GM12878 (cell line): Measurements from ENCODE around the gene GDI2. TPM values are rescaled to one million over a fixed set of nuclear protein-coding genes. Genes with fewer than 3 reads are reported as not detected.

ENCODE experiments used
- E2F8 ChIP-seq: fragments of 450-650 bp; IDR thresholded peaks from 2 replicates; pipeline ENCODE4 v1.6.1; 2018; ENCODE audit warnings: mild to moderate bottlenecking, low read depth, moderate library complexity; ENCODE audit not compliant: partially characterized antibody
- ESRRA ChIP-seq: IDR thresholded peaks from 2 replicates; pipeline ENCODE4 v1.6.1; 2012; ENCODE audit warnings: mild to moderate bottlenecking, low read length, improper control_type of control experiment
- IKZF2 ChIP-seq, 2 experiments: fragments of 450-650 bp; IDR thresholded peaks; 2 replicates each; pipeline ENCODE4 v1.6.1; 2017; ENCODE audit warnings: mild to moderate bottlenecking in 2 of 2, moderate library complexity in 2 of 2
- JUNB ChIP-seq: IDR thresholded peaks from 2 replicates; pipeline ENCODE4 v1.6.1; 2016; ENCODE audit warnings: antibody characterized with exemption, mild to moderate bottlenecking
- MEF2B ChIP-seq: fragments of 450-650 bp; IDR thresholded peaks from 2 replicates; pipeline ENCODE4 v1.6.1; 2018; ENCODE audit warnings: mild to moderate bottlenecking, moderate library complexity; ENCODE audit not compliant: partially characterized antibody, poor library complexity, severe bottlenecking
- MYC ChIP-seq: IDR thresholded peaks from 2 replicates; pipeline ENCODE4 v1.6.1; 2011; ENCODE audit warnings: mild to moderate bottlenecking, low read length, moderate library complexity, inconsistent platforms; ENCODE audit not compliant: insufficient read depth, insufficient replicate concordance, insufficient read length, severe bottlenecking
- NKRF ChIP-seq: fragments of 450-650 bp; conservative IDR thresholded peaks from 2 replicates; pipeline ENCODE4 v1.6.1; 2017; ENCODE audit warnings: mild to moderate bottlenecking, moderate library complexity
- PAX8 ChIP-seq: fragments of 450-650 bp; IDR thresholded peaks from 2 replicates; pipeline ENCODE4 v1.6.1; 2017; ENCODE audit warnings: mild to moderate bottlenecking, moderate library complexity
- POU2F2 ChIP-seq: IDR thresholded peaks from 3 replicates; pipeline ENCODE4 v1.6.1; 2011; ENCODE audit warnings: low read depth, mild to moderate bottlenecking, low read length, borderline replicate concordance
- RELA ChIP-seq: fragments of 450-650 bp; IDR thresholded peaks from 2 replicates; pipeline ENCODE4 v1.8.0; 2014; ENCODE audit warnings: borderline replicate concordance; ENCODE audit not compliant: partially characterized antibody
- SMAD1 ChIP-seq: fragments of 450-650 bp; IDR thresholded peaks from 2 replicates; pipeline ENCODE4 v1.6.1; 2018; ENCODE audit warnings: mild to moderate bottlenecking, low read depth; ENCODE audit not compliant: partially characterized antibody
- SMC3 ChIP-seq: IDR thresholded peaks from 2 replicates; pipeline ENCODE4 v1.6.1; 2011; ENCODE audit warnings: low read length, improper control_type of control experiment, borderline replicate concordance
- SP1 ChIP-seq: IDR thresholded peaks from one replicate; pipeline ENCODE4 v1.6.1; 2011; ENCODE audit warnings: low read depth, low read length
- SREBF2 ChIP-seq: IDR thresholded peaks from 2 replicates; pipeline ENCODE4 v1.6.1; 2012; ENCODE audit warnings: mild to moderate bottlenecking, low read length
- STAT1 ChIP-seq: fragments of 450-650 bp; conservative IDR thresholded peaks from 2 replicates; pipeline ENCODE4 v1.6.1; 2014; ENCODE audit warnings: antibody characterized with exemption, mild to moderate bottlenecking
- ZNF217 ChIP-seq: fragments of 450-650 bp; IDR thresholded peaks from 2 replicates; pipeline ENCODE4 v1.6.1; 2017; ENCODE audit warnings: antibody characterized with exemption, mild to moderate bottlenecking
- ZNF274 ChIP-seq: IDR thresholded peaks from one replicate; pipeline ENCODE4 v1.8.0; 2011; ENCODE audit not compliant: insufficient read length, insufficient read depth
- ZSCAN29 ChIP-seq: fragments of 450-650 bp; IDR thresholded peaks from 2 replicates; pipeline ENCODE4 v1.6.1; 2017; ENCODE audit warnings: mild to moderate bottlenecking, moderate library complexity
- polyA plus RNA-seq, 11 experiments: library from polyadenylated mRNA; depleted of rRNA in 4 of 11; unstranded in 6 of 11; stranded (reverse) in 5 of 11; fragments of >200 nt; fragmentation: Nextera tagmentation in 4 of 11; fragmentation: Illumina TruSeq in 1 of 11; extraction: Ambion mirVana in 4 of 11; extraction: Trizol in 1 of 11; gene quantifications; 1 replicate in 1 of 11; 2 replicates in 10 of 11; pipeline versions ENCODE4 v1.2.1 to v1.2.3, GENCODE V29; 2011 to 2016; ENCODE audit warnings: inconsistent platforms in 2 of 11, missing spikeins in 2 of 11, low read depth in 1 of 11
- total RNA-seq, 4 experiments: library from RNA; depleted of rRNA in 3 of 4; stranded (reverse); fragments of >200 nt in 3 of 4; fragmentation: Illumina TruSeq in 1 of 4; extraction: Trizol in 1 of 4; gene quantifications; 2 replicates each; pipeline versions ENCODE4 v1.2.1 to v1.2.3, GENCODE V29; 2013 to 2021
- TF ChIP-seq, protein P1 (sequence below): fragments of 450-650 bp; IDR thresholded peaks from 2 replicates; pipeline ENCODE4 v1.6.1; 2017; ENCODE audit warnings: borderline replicate concordance
- TF ChIP-seq, protein P2 (sequence below): IDR thresholded peaks from 2 replicates; pipeline ENCODE4 v1.6.1; 2012; ENCODE audit warnings: low read depth, low read length, improper control_type of control experiment

The GDI2 gene
- total and polyA plus RNA-seq, 10 of the 15 experiments (the other 5 are each of a cell fraction or from before 2014, with no cell fraction given), result 261 to 395 (median 276) TPM

DNA sequence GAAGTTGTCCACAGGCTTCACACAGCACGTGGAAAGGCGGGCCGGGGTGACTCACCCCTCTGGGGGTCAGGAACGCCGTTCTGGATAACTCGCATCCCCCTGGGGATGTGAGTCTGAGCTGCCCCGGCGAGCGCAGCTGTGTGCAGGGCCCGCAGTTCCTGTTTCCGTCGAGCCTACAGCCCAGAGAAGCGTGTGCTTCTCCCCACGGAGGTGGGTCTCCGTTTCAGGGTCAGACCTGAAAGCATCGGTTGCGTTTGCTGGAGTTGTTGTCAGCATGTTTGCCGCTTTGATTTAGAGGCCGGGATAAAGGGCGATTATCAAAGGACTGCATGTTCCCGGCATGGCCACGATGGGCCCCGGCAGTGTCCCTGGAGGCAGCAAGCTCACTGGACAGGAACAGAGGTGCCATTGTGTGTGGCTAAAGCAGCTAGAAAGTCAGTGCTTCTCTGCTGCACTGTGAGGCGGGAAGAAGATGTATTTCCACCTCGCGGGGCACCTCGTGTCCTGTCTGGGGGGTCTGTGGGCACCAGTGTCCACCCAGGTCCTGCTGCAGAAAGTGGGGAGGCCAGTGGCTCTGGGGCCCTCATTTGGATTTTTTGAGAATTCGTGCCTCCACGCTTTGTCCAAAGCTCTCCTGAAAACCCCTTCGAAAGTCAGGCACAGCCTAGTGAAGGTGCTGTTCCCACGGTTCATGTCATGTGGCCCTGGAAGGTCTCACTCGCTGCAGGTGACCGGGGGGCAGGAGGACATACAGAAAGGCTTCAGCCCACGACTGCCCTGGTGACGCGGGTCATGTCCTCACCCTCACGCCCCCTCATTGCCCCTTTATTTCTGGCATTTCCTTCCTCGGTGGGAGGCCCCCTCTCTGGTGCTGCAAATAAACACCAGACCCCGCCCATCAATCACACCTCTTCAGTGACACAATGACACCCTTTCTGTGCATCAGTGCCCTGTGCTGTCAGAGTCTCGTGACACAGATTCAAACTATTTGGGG is 27.4 kb upstream of the GDI2 start (continued):
- TF ChIP-seq E2F8 (no peak), ZNF274 (no peak), SMC3 (no peak; the same call in 1 of the 2 replicates), RELA (peak; percentile 29), SREBF2 (no peak), MEF2B (peak; percentile 92), ESRRA (0 out of 2 replicates have a peak, but pooled peaks have one; percentile 66), SMAD1 (no peak), ZSCAN29 (no peak), NKRF (peak; percentile 38), POU2F2 (peak; percentile 82), STAT1 (0 out of 2 replicates have a peak, but pooled peaks have one; percentile 34), MYC (no peak), IKZF2 (IDR thresholded peaks at IDR 0.05) (peak; percentile 39 to 72; a peak in 3 of 4 replicates), JUNB (peak; percentile 51), ZNF217 (peak; percentile 34; the same call in 1 of the 2 replicates), SP1 (no peak), PAX8 (0 out of 2 replicates have a peak, but pooled peaks have one; percentile 51)
- TF ChIP-seq, protein P1, sequence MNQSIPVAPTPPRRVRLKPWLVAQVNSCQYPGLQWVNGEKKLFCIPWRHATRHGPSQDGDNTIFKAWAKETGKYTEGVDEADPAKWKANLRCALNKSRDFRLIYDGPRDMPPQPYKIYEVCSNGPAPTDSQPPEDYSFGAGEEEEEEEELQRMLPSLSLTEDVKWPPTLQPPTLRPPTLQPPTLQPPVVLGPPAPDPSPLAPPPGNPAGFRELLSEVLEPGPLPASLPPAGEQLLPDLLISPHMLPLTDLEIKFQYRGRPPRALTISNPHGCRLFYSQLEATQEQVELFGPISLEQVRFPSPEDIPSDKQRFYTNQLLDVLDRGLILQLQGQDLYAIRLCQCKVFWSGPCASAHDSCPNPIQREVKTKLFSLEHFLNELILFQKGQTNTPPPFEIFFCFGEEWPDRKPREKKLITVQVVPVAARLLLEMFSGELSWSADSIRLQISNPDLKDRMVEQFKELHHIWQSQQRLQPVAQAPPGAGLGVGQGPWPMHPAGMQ, result no peak
- TF ChIP-seq, protein P2, sequence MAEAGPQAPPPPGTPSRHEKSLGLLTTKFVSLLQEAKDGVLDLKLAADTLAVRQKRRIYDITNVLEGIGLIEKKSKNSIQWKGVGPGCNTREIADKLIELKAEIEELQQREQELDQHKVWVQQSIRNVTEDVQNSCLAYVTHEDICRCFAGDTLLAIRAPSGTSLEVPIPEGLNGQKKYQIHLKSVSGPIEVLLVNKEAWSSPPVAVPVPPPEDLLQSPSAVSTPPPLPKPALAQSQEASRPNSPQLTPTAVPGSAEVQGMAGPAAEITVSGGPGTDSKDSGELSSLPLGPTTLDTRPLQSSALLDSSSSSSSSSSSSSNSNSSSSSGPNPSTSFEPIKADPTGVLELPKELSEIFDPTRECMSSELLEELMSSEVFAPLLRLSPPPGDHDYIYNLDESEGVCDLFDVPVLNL, result no peak
